Transverse colon (tissue), 4 donors: Measurements from ENCODE around the gene NLRP10. TPM values are rescaled to one million over a fixed set of nuclear protein-coding genes. Genes with fewer than 3 reads are reported as not detected.

Experiments
- DNase-seq: peaks from one replicate; pipeline ENCODE4 v3.0.0-alpha.2; 2019
- H3K27ac ChIP-seq, 4 donors: fragments of 200-600 bp; sonication (generic); 2 replicates each; pipeline ENCODE4 v1.5.1; 2016 to 2018; ENCODE audit warnings: inconsistent platforms in 4 of 4
- H3K27me3 ChIP-seq: fragments of 200-600 bp; sonication (generic); 2 replicates; pipeline ENCODE4 v1.5.1; 2017; ENCODE audit warnings: inconsistent platforms
- H3K36me3 ChIP-seq, 4 donors: fragments of 200-600 bp; sonication (generic); 2 replicates each; pipeline ENCODE4 v1.5.1; 2017 to 2019; ENCODE audit warnings: inconsistent platforms in 4 of 4
- H3K4me1 ChIP-seq, 4 donors: fragments of 200-600 bp; sonication (generic); 2 replicates each; pipeline ENCODE4 v1.5.1; 2017 to 2020; ENCODE audit warnings: inconsistent platforms in 4 of 4
- H3K4me3 ChIP-seq, 4 donors: fragments of 200-600 bp; sonication (generic); 1 replicate in 1 of 4; 2 replicates in 3 of 4; pipeline versions ENCODE4 v1.5.1 to v1.6.1; 2017 to 2019; ENCODE audit warnings: inconsistent platforms in 4 of 4
- H3K9me3 ChIP-seq, 2 donors: fragments of 200-600 bp; sonication (generic); 2 replicates each; pipeline ENCODE4 v1.5.1; 2017 to 2019; ENCODE audit warnings: inconsistent platforms in 2 of 2
- CTCF ChIP-seq, 5 experiments: fragments of 200-600 bp in 3 of 5; fragments of 450-650 bp in 2 of 5; sonication (generic) in 3 of 5; IDR thresholded peaks; 1 replicate in 2 of 5; 2 replicates in 3 of 5; pipeline ENCODE4 v1.5.1; 2016 to 2017; ENCODE audit warnings: antibody characterized with exemption in 5 of 5, inconsistent platforms in 3 of 5, mild to moderate bottlenecking in 2 of 5, moderate library complexity in 1 of 5
- EP300 ChIP-seq: sonication (generic); formaldehyde crosslinking; IDR thresholded peaks from one replicate; pipeline ENCODE4 v1.6.1; 2017; ENCODE audit warnings: antibody characterized with exemption, low read depth
- POLR2A ChIP-seq: fragments of 450-650 bp; IDR thresholded peaks from one replicate; pipeline ENCODE4 v1.6.1; 2016; ENCODE audit warnings: antibody characterized with exemption, mild to moderate bottlenecking, moderate library complexity
- POLR2AphosphoS5 ChIP-seq, 3 donors: sonication (generic); formaldehyde crosslinking; IDR thresholded peaks; one replicate each; pipeline ENCODE4 v1.6.1; 2016; ENCODE audit warnings: antibody characterized with exemption in 3 of 3
- WGBS, 2 donors: methylation state at CpG; one replicate each; pipeline ENCODE4 v1.1.5; 2018; ENCODE audit warnings: low coverage in 1 of 2; 5-methylcytosine and 5-hydroxymethylcytosine counted together
- in situ Hi-C, 4 donors: fragments of 200-750 bp; cut with MboI; loops; one replicate each; pipeline versions ENCODE4 v1.15.0 to v1.15.1; 2017; ENCODE audit warnings: low sequenced_read_pairs in 3 of 4, low pct_ligation_motif_present in 1 of 4, low pct_unique_long_range_greater_than_20kb in 1 of 4
- intact Hi-C: fragments of 100-400 bp; cut with DNase I; formaldehyde crosslinking; loops from one replicate; pipeline ENCODE4 v1.15.1; 2023; ENCODE audit warnings: low total_unique reads
- total RNA-seq, 4 donors: library from RNA; depleted of rRNA; stranded (reverse); fragments of >200 nt; gene quantifications; one replicate each; pipeline ENCODE4 v1.1.0, GENCODE V29; 2016

The NLRP10 gene
- total RNA-seq, 4 donors from 2014 or later: not detected

- no peak overlapping the region for H3K4me3 ChIP-seq
- no peaks in the 10 kb centered on the region for H3K9me3 ChIP-seq
- H3K4me1 ChIP-seq: no peaks in the 10 kb centered on the region
- intact Hi-C loops: no loop called here
- in situ Hi-C loops: no loop called here
- H3K27ac ChIP-seq: no peak overlapping the region
- no peaks in the 10 kb centered on the region for H3K27me3 ChIP-seq
- H3K36me3 ChIP-seq: no peaks in the 10 kb centered on the region
- TF ChIP-seq POLR2A (no peak), POLR2AphosphoS5 (IDR thresholded peaks at IDR 0.05) (no peak), EP300 (no peak), CTCF (IDR thresholded peaks at IDR 0.05) (no peak)
- WGBS, 2 donors: 50 to 53% methylated on average over 2 of the region's 2 CpGs
- no peak for DNase-seq
Measured at GRCh38 chr11:7968686-7969085, 3.4 kb upstream of the NLRP10 start.

GRCh38 chr11:7967826-7968225 is 2.6 kb upstream of the NLRP10 start:
- in situ Hi-C loops: no loop called here
- intact Hi-C loops: no loop called here
- no peaks in the 10 kb centered on the region for H3K9me3 ChIP-seq
- H3K27ac ChIP-seq: no peak overlapping the region
- no peaks in the 10 kb centered on the region for H3K27me3 ChIP-seq
- no peaks in the 10 kb centered on the region for H3K4me1 ChIP-seq
- TF ChIP-seq POLR2AphosphoS5 (IDR thresholded peaks at IDR 0.05) (no peak), CTCF (IDR thresholded peaks at IDR 0.05) (no peak), EP300 (no peak), POLR2A (no peak)
- no peaks in the 10 kb centered on the region for H3K36me3 ChIP-seq
- DNase-seq: no peak
- no peak overlapping the region for H3K4me3 ChIP-seq

- no peak overlapping the region for H3K4me3 ChIP-seq
- no peaks in the 10 kb centered on the region for H3K9me3 ChIP-seq
- no peaks in the 10 kb centered on the region for H3K4me1 ChIP-seq
- TF ChIP-seq CTCF (IDR thresholded peaks at IDR 0.05): no peak
- TF ChIP-seq POLR2AphosphoS5 (IDR thresholded peaks at IDR 0.05): no peak
- no peak for TF ChIP-seq EP300
- TF ChIP-seq POLR2A: no peak
- no peaks in the 10 kb centered on the region for H3K27me3 ChIP-seq
- DNase-seq: no peak
- intact Hi-C loops (no loop called here), in situ Hi-C loops (no loop called here)
- H3K27ac ChIP-seq: no peak overlapping the region
- no peaks in the 10 kb centered on the region for H3K36me3 ChIP-seq
- WGBS, 2 donors: 70 to 73% methylated on average over 1 of the region's 1 CpG
Measured at GRCh38 chr11:7967097-7967496, 1.9 kb upstream of the NLRP10 start.

GRCh38 chr11:7964873-7965272 is 374 bp downstream of the NLRP10 start:
- H3K4me1 ChIP-seq: no peaks in the 10 kb centered on the region
- no peaks in the 10 kb centered on the region for H3K27me3 ChIP-seq
- TF ChIP-seq CTCF (IDR thresholded peaks at IDR 0.05): no peak
- no peak for TF ChIP-seq POLR2AphosphoS5 (IDR thresholded peaks at IDR 0.05)
- intact Hi-C loops (no loop called here), in situ Hi-C loops (no loop called here)
- no peaks in the 10 kb centered on the region for H3K36me3 ChIP-seq
- H3K4me3 ChIP-seq: no peak overlapping the region
- no peak overlapping the region for H3K27ac ChIP-seq
- no peaks in the 10 kb centered on the region for H3K9me3 ChIP-seq
- no peak for DNase-seq
